ENCODE results near the gene HIPK2. TPM values are rescaled to one million over a fixed set of nuclear protein-coding genes. Genes with fewer than 3 reads are reported as not detected.

Gene HIPK2
- total and polyA plus RNA-seq, 8 donors: 25.1 to 61.8 (median 30.4) TPM

DNA sequence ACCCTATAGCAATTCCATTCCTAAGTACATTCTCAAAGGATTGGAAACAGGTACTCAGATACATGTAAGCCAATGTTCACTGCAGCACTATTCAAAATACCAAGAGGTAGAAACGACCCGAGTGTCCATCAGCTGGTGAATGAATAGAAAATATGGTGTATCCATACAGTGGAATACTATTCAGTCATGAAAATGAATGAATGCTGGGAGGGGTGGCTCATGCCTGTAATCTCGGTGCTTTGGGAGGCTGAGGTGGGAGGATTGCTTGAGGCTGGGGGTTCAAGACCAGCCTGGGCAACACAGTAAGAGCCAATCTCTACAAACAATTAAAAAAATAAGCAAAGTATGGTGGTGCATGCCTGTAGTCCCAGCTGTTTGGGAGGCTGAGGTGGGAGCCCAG lies 191.5 kb downstream of the HIPK2 start:
- H3K36me3 ChIP-seq: peaks cover 0 to 100% of the 10 kb centered on the region in 2 donors
- H3K27ac ChIP-seq: no peak overlapping the region
- H3K4me3 ChIP-seq: no peak overlapping the region
- DNase-seq: no peak
- no peaks in the 10 kb centered on the region for H3K27me3 ChIP-seq
- no peak for ATAC-seq
- intact Hi-C loops (cut with DNase I): no loop called here
- TF ChIP-seq, protein P1, sequence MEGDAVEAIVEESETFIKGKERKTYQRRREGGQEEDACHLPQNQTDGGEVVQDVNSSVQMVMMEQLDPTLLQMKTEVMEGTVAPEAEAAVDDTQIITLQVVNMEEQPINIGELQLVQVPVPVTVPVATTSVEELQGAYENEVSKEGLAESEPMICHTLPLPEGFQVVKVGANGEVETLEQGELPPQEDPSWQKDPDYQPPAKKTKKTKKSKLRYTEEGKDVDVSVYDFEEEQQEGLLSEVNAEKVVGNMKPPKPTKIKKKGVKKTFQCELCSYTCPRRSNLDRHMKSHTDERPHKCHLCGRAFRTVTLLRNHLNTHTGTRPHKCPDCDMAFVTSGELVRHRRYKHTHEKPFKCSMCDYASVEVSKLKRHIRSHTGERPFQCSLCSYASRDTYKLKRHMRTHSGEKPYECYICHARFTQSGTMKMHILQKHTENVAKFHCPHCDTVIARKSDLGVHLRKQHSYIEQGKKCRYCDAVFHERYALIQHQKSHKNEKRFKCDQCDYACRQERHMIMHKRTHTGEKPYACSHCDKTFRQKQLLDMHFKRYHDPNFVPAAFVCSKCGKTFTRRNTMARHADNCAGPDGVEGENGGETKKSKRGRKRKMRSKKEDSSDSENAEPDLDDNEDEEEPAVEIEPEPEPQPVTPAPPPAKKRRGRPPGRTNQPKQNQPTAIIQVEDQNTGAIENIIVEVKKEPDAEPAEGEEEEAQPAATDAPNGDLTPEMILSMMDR (IDR thresholded peaks at IDR 0.05): no peak
- peaks cover 0 to 7% of the 10 kb centered on the region in 2 donors for H3K4me1 ChIP-seq
- H3K9me3 ChIP-seq: no peaks in the 10 kb centered on the region

DNA sequence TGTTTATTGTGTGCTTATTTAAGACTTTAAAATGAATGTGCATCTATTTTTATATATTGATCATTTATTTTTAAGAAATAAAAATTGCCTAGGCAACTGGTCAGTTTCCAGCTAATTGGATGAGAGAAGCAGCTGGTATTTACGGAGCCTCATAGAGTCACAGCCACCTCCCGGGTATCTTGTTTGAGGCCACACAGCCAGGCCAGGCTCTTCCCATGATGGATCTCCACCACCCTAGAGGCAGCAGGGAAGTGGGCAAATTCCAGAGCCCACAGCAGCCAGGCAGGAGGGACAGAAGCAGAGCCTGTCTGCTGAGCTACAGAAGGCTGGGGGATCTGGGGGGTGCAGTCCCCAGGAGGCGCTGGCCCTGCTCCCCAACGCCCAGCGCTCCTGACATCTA lies 192.8 kb downstream of the HIPK2 start:
- no peak overlapping the region for H3K27ac ChIP-seq
- H3K27me3 ChIP-seq: no peaks in the 10 kb centered on the region
- no peak for DNase-seq
- no peaks in the 10 kb centered on the region for H3K9me3 ChIP-seq
- peaks cover 0 to 100% of the 10 kb centered on the region in 2 donors for H3K36me3 ChIP-seq
- H3K4me3 ChIP-seq: no peak overlapping the region
- ATAC-seq: no peak
- intact Hi-C loops (cut with DNase I): no loop called here
- H3K4me1 ChIP-seq: peaks cover 0 to 7% of the 10 kb centered on the region in 2 donors
- TF ChIP-seq, protein P1 (IDR thresholded peaks at IDR 0.05): no peak

DNA sequence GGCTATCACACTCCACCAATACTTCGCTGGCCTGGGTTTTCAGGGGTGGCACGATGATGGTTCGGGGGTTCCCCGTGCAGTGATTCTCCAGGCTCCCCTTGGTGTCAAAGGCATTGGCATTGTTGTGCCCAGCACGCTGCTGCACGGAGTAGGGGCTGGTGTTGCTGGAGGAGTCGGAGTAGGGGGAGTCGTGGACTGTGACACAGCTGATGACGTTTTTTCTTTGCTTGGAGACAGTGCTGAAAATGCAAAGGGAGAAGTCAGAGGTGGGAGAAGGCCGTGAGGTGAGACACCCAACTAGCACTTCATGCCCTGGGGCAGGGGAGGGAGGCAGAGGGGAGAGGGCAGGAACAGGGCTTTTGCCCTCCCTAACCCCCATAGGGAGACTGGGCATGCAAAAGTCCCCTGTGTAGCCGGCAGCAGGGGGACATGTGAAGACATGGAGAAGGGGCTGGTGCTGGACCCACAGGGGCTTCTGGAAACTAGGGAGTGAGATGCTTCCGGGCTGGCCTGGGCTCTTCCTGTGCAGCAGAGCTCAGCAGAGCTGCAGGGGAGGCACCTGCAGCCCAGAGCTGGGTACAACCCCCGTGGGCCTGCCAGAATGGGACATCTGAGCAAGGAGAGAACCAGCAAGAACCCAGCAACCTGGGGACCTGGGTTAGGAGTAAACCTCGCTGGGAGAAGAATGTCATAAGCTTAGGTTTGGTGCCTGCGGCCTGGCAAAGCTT lies 193.8 kb downstream of the HIPK2 start:
- H3K4me3 ChIP-seq: no peak overlapping the region
- no peak overlapping the region for H3K27ac ChIP-seq
- ATAC-seq (no peak), DNase-seq (no peak)
- H3K27me3 ChIP-seq: no peaks in the 10 kb centered on the region
- H3K36me3 ChIP-seq: peaks cover 0 to 100% of the 10 kb centered on the region in 2 donors
- H3K4me1 ChIP-seq: peaks cover 0 to 6% of the 10 kb centered on the region in 2 donors
- intact Hi-C loops (cut with DNase I): no loop called here
- TF ChIP-seq, protein P1 (IDR thresholded peaks at IDR 0.05): no peak
- no peaks in the 10 kb centered on the region for H3K9me3 ChIP-seq

DNA sequence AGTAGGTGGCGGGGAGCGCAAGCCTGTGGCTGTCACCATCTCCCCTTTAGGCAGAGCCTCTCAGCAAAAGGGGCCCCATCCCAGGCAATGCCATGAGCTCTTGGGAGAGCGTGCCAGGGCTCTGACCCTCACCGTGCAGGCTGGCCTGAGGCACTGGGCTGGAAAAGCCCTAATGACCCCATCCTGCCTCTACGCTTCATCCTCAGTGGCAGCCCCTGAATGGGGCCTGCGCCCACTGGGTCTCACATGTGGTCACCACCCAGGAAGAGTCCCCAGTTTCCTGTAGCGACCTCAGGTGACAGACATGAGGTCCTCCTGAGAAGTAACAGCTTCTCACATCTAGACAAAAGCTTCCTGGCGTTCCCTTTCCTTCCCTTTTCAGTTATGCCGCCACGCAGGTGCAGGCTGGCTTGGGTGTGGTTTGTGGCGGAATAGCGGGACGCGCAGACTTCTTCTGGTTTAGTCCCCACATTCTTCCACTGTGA lies 195.1 kb downstream of the HIPK2 start:
- peaks cover 0 to 100% of the 10 kb centered on the region in 2 donors for H3K36me3 ChIP-seq
- DNase-seq (no peak), ATAC-seq (no peak)
- H3K4me1 ChIP-seq: no peaks in the 10 kb centered on the region
- H3K4me3 ChIP-seq: no peak overlapping the region
- no peaks in the 10 kb centered on the region for H3K27me3 ChIP-seq
- TF ChIP-seq, protein P1 (IDR thresholded peaks at IDR 0.05): no peak
- intact Hi-C loops (cut with DNase I): no loop called here
- H3K27ac ChIP-seq: no peak overlapping the region
- no peaks in the 10 kb centered on the region for H3K9me3 ChIP-seq

DNA sequence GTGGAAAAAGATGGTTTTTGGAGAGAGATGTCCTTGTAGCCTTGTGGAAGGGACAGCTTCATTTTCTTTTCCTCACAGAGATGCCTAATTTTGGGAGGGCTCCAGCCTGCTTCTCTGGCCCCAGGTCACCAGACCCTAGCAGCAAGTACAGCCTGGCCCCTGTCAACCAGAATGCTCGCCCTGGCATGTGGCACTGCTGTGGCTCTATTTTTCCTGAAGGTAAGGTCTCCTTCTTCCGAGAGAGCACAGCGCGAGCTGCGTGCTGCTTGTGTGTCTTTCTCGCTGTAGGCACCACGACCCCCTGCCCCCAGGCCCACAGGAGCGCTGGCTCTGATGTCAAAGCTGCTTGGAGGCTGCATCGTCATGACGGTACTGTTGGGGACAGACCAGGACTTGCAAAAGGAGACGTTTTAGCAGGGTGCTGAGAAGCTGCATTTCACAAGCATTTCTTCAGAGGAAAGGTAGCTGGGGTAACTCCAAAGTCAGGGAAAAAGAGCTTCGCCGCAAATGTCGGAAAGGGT lies 195.6 kb downstream of the HIPK2 start:
- H3K4me3 ChIP-seq: no peak overlapping the region
- H3K4me1 ChIP-seq: no peaks in the 10 kb centered on the region
- DNase-seq (no peak), ATAC-seq (no peak)
- no peak overlapping the region for H3K27ac ChIP-seq
- no peaks in the 10 kb centered on the region for H3K27me3 ChIP-seq
- intact Hi-C loops (cut with DNase I): no loop called here
- TF ChIP-seq, protein P1 (IDR thresholded peaks at IDR 0.05): no peak
- H3K9me3 ChIP-seq: no peaks in the 10 kb centered on the region
- H3K36me3 ChIP-seq: peaks cover 0 to 100% of the 10 kb centered on the region in 2 donors

Measured in left lung (tissue), 10 donors.